ENCODE results near the gene VWA1. TPM values are rescaled to one million over a fixed set of nuclear protein-coding genes. Genes with fewer than 3 reads are reported as not detected.
"Not testable (repeated sequence)": the region's sequence is repeated elsewhere in the genome, so short reads cannot be mapped to it uniquely, and the experiment has no call there.

The VWA1 gene
- polyA plus RNA-seq, 1 donor (not counting 4 experiments of a cell fraction or from before 2014, with no cell fraction given), result 6.5 TPM

GRCh38 chr1:1449099-1449739 is 13.7 kb downstream of the VWA1 start, which contains the start of gene ATAD3C:
Gene ATAD3C (plus strand): TSS chr1:1449689. CDS start chr1:1450684, 995 bp downstream.
- H3K27me3 ChIP-seq (ENCODE audit: control insufficient read depth, extremely low read depth, insufficient read depth, low read length), result no peaks in the 10 kb centered on the region
- H2AFZ ChIP-seq (ENCODE audit: control insufficient read depth, low read length), result no peak within 1 kb of the TSS
- no peaks in the 10 kb centered on the region for H3K9me3 ChIP-seq (ENCODE audit: control insufficient read depth, low read depth, low read length)
- DNase-seq (ENCODE audit: low read depth, low spot score), result no peak
- no peak within 1 kb of the TSS for H3K4me3 ChIP-seq (ENCODE audit: control insufficient read depth in 2 of 3, extremely low read depth in 1 of 3, insufficient read depth in 2 of 3, low read depth in 1 of 3, low read length in 3 of 3)
- no peaks in the 10 kb centered on the region for H3K36me3 ChIP-seq (ENCODE audit: control insufficient read depth in 2 of 2, extremely low read depth in 1 of 2, insufficient read depth in 2 of 2, low read length in 2 of 2)
- H3K9ac ChIP-seq (ENCODE audit: control insufficient read depth, extremely low read depth, insufficient read depth, low read length), result no peak within 1 kb of the TSS
- H3K9me1 ChIP-seq (ENCODE audit: control insufficient read depth, extremely low read depth, insufficient read depth, low read length), result no peaks in the 10 kb centered on the region
- dilution Hi-C loops (cut with MboI; ENCODE audit: extremely low pct_ligation_motif_present, low sequenced_read_pairs), result no loop called here
- H4K20me1 ChIP-seq (ENCODE audit: control insufficient read depth, extremely low read depth, insufficient read depth, low read length), result no peaks in the 10 kb centered on the region
- TF ChIP-seq EZH2 (IDR thresholded peaks at IDR 0.05; ENCODE audit: low read length) (no peak), CTCF (optimal IDR thresholded peaks at IDR 0.05 in 1 of 3, IDR thresholded peaks at IDR 0.05 in 1 of 3, conservative IDR thresholded peaks at IDR 0.05 in 1 of 3; ENCODE audit: extremely low read depth in 1 of 3, insufficient read depth in 2 of 3, low read length in 3 of 3) (no peak)
- no peak within 1 kb of the TSS for H3K4me2 ChIP-seq (ENCODE audit: control insufficient read depth, extremely low read depth, insufficient read depth, low read depth, low read length)
- H3K27ac ChIP-seq (ENCODE audit: control insufficient read depth, insufficient read depth, low read length), result no peak within 1 kb of the TSS
- FAIRE-seq, result no peak
- H3K79me2 ChIP-seq (ENCODE audit: control insufficient read depth, insufficient read depth, low read length), result no peaks in the 10 kb centered on the region
- H3K4me1 ChIP-seq (ENCODE audit: control insufficient read depth, extremely low read depth, insufficient read depth, low read length), result no peaks in the 10 kb centered on the region

GRCh38 chr1:1450616-1451015 is 15.1 kb downstream of the VWA1 start:
- H3K79me2 ChIP-seq (ENCODE audit: control insufficient read depth, insufficient read depth, low read length); H2AFZ ChIP-seq (ENCODE audit: control insufficient read depth, low read length); FAIRE-seq; H3K36me3 ChIP-seq (ENCODE audit: control insufficient read depth in 2 of 2, extremely low read depth in 1 of 2, insufficient read depth in 2 of 2, low read length in 2 of 2); H3K4me3 ChIP-seq (ENCODE audit: control insufficient read depth in 2 of 3, extremely low read depth in 1 of 3, insufficient read depth in 2 of 3, low read depth in 1 of 3, low read length in 3 of 3); dilution Hi-C loops (cut with MboI; ENCODE audit: extremely low pct_ligation_motif_present, low sequenced_read_pairs); H3K9me1 ChIP-seq (ENCODE audit: control insufficient read depth, extremely low read depth, insufficient read depth, low read length); H3K4me2 ChIP-seq (ENCODE audit: control insufficient read depth, extremely low read depth, insufficient read depth, low read depth, low read length); H3K4me1 ChIP-seq (ENCODE audit: control insufficient read depth, extremely low read depth, insufficient read depth, low read length); H3K9ac ChIP-seq (ENCODE audit: control insufficient read depth, extremely low read depth, insufficient read depth, low read length); H3K9me3 ChIP-seq (ENCODE audit: control insufficient read depth, low read depth, low read length); H3K27ac ChIP-seq (ENCODE audit: control insufficient read depth, insufficient read depth, low read length); H4K20me1 ChIP-seq (ENCODE audit: control insufficient read depth, extremely low read depth, insufficient read depth, low read length); H3K27me3 ChIP-seq (ENCODE audit: control insufficient read depth, extremely low read depth, insufficient read depth, low read length); DNase-seq (ENCODE audit: low read depth, low spot score): not testable (repeated sequence)
